ENCODE data around the gene B4GALT3. TPM values are rescaled to one million over a fixed set of nuclear protein-coding genes. Genes with fewer than 3 reads are reported as not detected.

The B4GALT3 gene
- total RNA-seq, 1 donor from 2014 or later, result 9.1 TPM

GRCh38 chr1:161206411-161207140 is 29.3 kb upstream of the B4GALT3 start:
- DNase-seq (ENCODE audit: low spot score), result no peak

- DNase-seq (ENCODE audit: low spot score), result peak; percentile 100
Observed at GRCh38 chr1:161201836-161202712, 24.8 kb upstream of the B4GALT3 start, which contains the start of gene NDUFS2. Gene NDUFS2, plus strand, starts transcription at chr1:161202367. Its CDS starts 19 bp downstream, at chr1:161202386.

GRCh38 chr1:161200992-161201835 is 23.9 kb upstream of the B4GALT3 start:
- peak; percentile 68 for DNase-seq (ENCODE audit: low spot score)

GRCh38 chr1:161200421-161200991 is 23.2 kb upstream of the B4GALT3 start:
- no peak for DNase-seq (ENCODE audit: low spot score)

GRCh38 chr1:161199506-161200139 is 22.3 kb upstream of the B4GALT3 start:
- DNase-seq (ENCODE audit: low spot score), result no peak

GRCh38 chr1:161198897-161199431 is 21.7 kb upstream of the B4GALT3 start, which contains the start of gene ADAMTS4:
Gene ADAMTS4, minus strand, starts transcription at chr1:161199054. Its CDS starts 427 bp downstream, at chr1:161198627.
- peak; percentile 95 for DNase-seq (ENCODE audit: low spot score)

GRCh38 chr1:161198194-161198896 is 21.0 kb upstream of the B4GALT3 start:
- peak; percentile 75 for DNase-seq (ENCODE audit: low spot score)

- DNase-seq (ENCODE audit: low spot score), result peak; percentile 25
Observed at GRCh38 chr1:161197560-161198193, 20.4 kb upstream of the B4GALT3 start.

- peak; percentile 97 for DNase-seq (ENCODE audit: low spot score)
Observed at GRCh38 chr1:161196521-161197451, 19.5 kb upstream of the B4GALT3 start.

- no peak for DNase-seq (ENCODE audit: low spot score)
Observed at GRCh38 chr1:161196111-161196510, 18.8 kb upstream of the B4GALT3 start.

- no peak for DNase-seq (ENCODE audit: low spot score)
Observed at GRCh38 chr1:161195171-161195570, 17.9 kb upstream of the B4GALT3 start.

GRCh38 chr1:161193561-161194235 is 16.4 kb upstream of the B4GALT3 start:
- no peak for DNase-seq (ENCODE audit: low spot score)

GRCh38 chr1:161192476-161193465 is 15.5 kb upstream of the B4GALT3 start:
- DNase-seq (ENCODE audit: low spot score), result peak; percentile 76

- DNase-seq (ENCODE audit: low spot score), result no peak
Observed at GRCh38 chr1:161191971-161192370, 14.7 kb upstream of the B4GALT3 start.

GRCh38 chr1:161190962-161191521 is 13.7 kb upstream of the B4GALT3 start:
- DNase-seq (ENCODE audit: low spot score), result no peak

- no peak for DNase-seq (ENCODE audit: low spot score)
Observed at GRCh38 chr1:161189036-161189435, 11.7 kb upstream of the B4GALT3 start.
